Measurements from ENCODE around the gene GLT8D1. TPM values are rescaled to one million over a fixed set of nuclear protein-coding genes. Genes with fewer than 3 reads are reported as not detected.

GLT8D1 gene
- total RNA-seq, 1 donor from 2014 or later: 72.7 TPM

- TF ChIP-seq CTCF (conservative IDR thresholded peaks at IDR 0.05): no peak
- no peak for DNase-seq (ENCODE audit: extremely low spot score, unreplicated experiment)
- no peaks in the 10 kb centered on the region for H3K9me3 Mint-ChIP-seq
- H3K36me3 Mint-ChIP-seq: peaks cover 32% of the 10 kb centered on the region
- peak overlapping the region; percentile 93 for H3K4me3 Mint-ChIP-seq
- H3K27me3 Mint-ChIP-seq: no peaks in the 10 kb centered on the region
- H3K27ac Mint-ChIP-seq: peak overlapping the region; percentile 99
- H3K4me1 Mint-ChIP-seq (ENCODE audit: unreplicated experiment): peaks cover 32% of the 10 kb centered on the region
These were observed 21.4 kb downstream of the GLT8D1 start for GRCh38 chr3:52684184-52684583.

GRCh38 chr3:52683611-52684010, 22.0 kb downstream of the GLT8D1 start:
- no peak for TF ChIP-seq CTCF (conservative IDR thresholded peaks at IDR 0.05)
- Mint-ChIP-seq H3K27me3 (no peaks in the 10 kb centered on the region), H3K4me3 (peak overlapping the region; percentile 93), H3K27ac (no peak overlapping the region), H3K9me3 (no peaks in the 10 kb centered on the region), H3K4me1 (ENCODE audit: unreplicated experiment) (peaks cover 32% of the 10 kb centered on the region), H3K36me3 (peaks cover 33% of the 10 kb centered on the region)
- no peak for DNase-seq (ENCODE audit: extremely low spot score, unreplicated experiment)

GRCh38 chr3:52682016-52682415, 23.6 kb downstream of the GLT8D1 start:
- peak overlapping the region; percentile 73 for H3K27ac Mint-ChIP-seq
- H3K9me3 Mint-ChIP-seq: no peaks in the 10 kb centered on the region
- peaks cover 32% of the 10 kb centered on the region for H3K36me3 Mint-ChIP-seq
- no peak for DNase-seq (ENCODE audit: extremely low spot score, unreplicated experiment)
- H3K27me3 Mint-ChIP-seq: no peaks in the 10 kb centered on the region
- TF ChIP-seq CTCF (conservative IDR thresholded peaks at IDR 0.05): no peak
- H3K4me3 Mint-ChIP-seq: peak overlapping the region; percentile 26
- H3K4me1 Mint-ChIP-seq (ENCODE audit: unreplicated experiment): peaks cover 20% of the 10 kb centered on the region

GRCh38 chr3:52681596-52681995, 24.0 kb downstream of the GLT8D1 start:
- DNase-seq (ENCODE audit: extremely low spot score, unreplicated experiment): no peak
- H3K36me3 Mint-ChIP-seq: peaks cover 32% of the 10 kb centered on the region
- H3K9me3 Mint-ChIP-seq: no peaks in the 10 kb centered on the region
- H3K4me3 Mint-ChIP-seq: peak overlapping the region; percentile 26
- peaks cover 17% of the 10 kb centered on the region for H3K4me1 Mint-ChIP-seq (ENCODE audit: unreplicated experiment)
- peak overlapping the region; percentile 73 for H3K27ac Mint-ChIP-seq
- TF ChIP-seq CTCF (conservative IDR thresholded peaks at IDR 0.05): no peak
- no peaks in the 10 kb centered on the region for H3K27me3 Mint-ChIP-seq

- DNase-seq (ENCODE audit: extremely low spot score, unreplicated experiment): no peak
- H3K27ac Mint-ChIP-seq: peak overlapping the region; percentile 52
- H3K4me3 Mint-ChIP-seq: no peak overlapping the region
- H3K4me1 Mint-ChIP-seq (ENCODE audit: unreplicated experiment): peaks cover 16% of the 10 kb centered on the region
- H3K9me3 Mint-ChIP-seq: no peaks in the 10 kb centered on the region
- TF ChIP-seq CTCF (conservative IDR thresholded peaks at IDR 0.05): no peak
- H3K27me3 Mint-ChIP-seq: no peaks in the 10 kb centered on the region
- H3K36me3 Mint-ChIP-seq: peaks cover 35% of the 10 kb centered on the region
These were observed 25.8 kb downstream of the GLT8D1 start for GRCh38 chr3:52679811-52680210.

GRCh38 chr3:52679199-52679538, 26.4 kb downstream of the GLT8D1 start:
- Mint-ChIP-seq H3K27me3 (no peaks in the 10 kb centered on the region), H3K36me3 (peaks cover 36% of the 10 kb centered on the region), H3K4me1 (ENCODE audit: unreplicated experiment) (peaks cover 10% of the 10 kb centered on the region), H3K27ac (no peak overlapping the region), H3K4me3 (no peak overlapping the region), H3K9me3 (no peaks in the 10 kb centered on the region)
- no peak for TF ChIP-seq CTCF (conservative IDR thresholded peaks at IDR 0.05)
- no peak for DNase-seq (ENCODE audit: extremely low spot score, unreplicated experiment)

Measured in type B pancreatic cell (in vitro differentiated cells).